ENCODE results near the gene HOXA9.

- TF ChIP-seq POLR2A (IDR thresholded peaks at IDR 0.05) (no peak), CTCF (IDR thresholded peaks at IDR 0.05) (peak; percentile 22 to 84 (median 66))
Observed at GRCh38 chr7:27210441-27211083, 45.2 kb upstream of the HOXA9 start.

All from testis (tissue), 2 donors.